SK-N-SH (cell line): ENCODE data around the gene MRRF. TPM values are rescaled to one million over a fixed set of nuclear protein-coding genes. Genes with fewer than 3 reads are reported as not detected.

Experiments used
- CTCF ChIA-PET: fragments of 300-600, 350-600 bp; formaldehyde crosslinking; extraction: SDS; loops from one replicate; lab custom pipeline; 2021; lab: Yijun Ruan, JAX
- POLR2A ChIA-PET: fragments of 350-600 bp; sonication (Branson Sonifier 250); formaldehyde crosslinking; extraction: SDS; loops from one replicate; lab custom pipeline; 2020; ENCODE audit warnings: antibody characterized with exemption, inconsistent platforms; lab: Yijun Ruan, JAX
- DNase-seq: peaks from one replicate; pipeline ENCODE4 v3.0.0; 2012
- H2AFZ ChIP-seq: fragments of 200-600 bp; sonication (generic); 2 replicates; pipeline ENCODE4 v1.8.1; 2016; ENCODE audit warnings: antibody characterized with exemption, mild to moderate bottlenecking, low read depth
- H3F3A ChIP-seq: fragments of 200-600 bp; sonication (generic); replicated peaks from 2 replicates; pipeline ENCODE3; 2016; ENCODE audit warnings: antibody characterized with exemption, mild to moderate bottlenecking; ENCODE audit not compliant: insufficient read depth
- H3K27ac ChIP-seq, 2 experiments: fragments of 200-500 bp in 1 of 2; fragments of 200-600 bp in 1 of 2; sonication (Bioruptor generic) in 1 of 2; sonication (generic), shearing (Covaris generic) in 1 of 2; 2 replicates each; pipeline versions ENCODE4 v1.5.1 to v1.6.1; 2014 to 2016; ENCODE audit warnings: low read depth in 2 of 2, inconsistent platforms in 1 of 2, low read length in 1 of 2, mild to moderate bottlenecking in 1 of 2, mixed read lengths in 1 of 2
- H3K27me3 ChIP-seq: fragments of 200-600 bp; sonication (generic), shearing (Covaris generic); 2 replicates; pipeline ENCODE4 v1.6.1; 2016; ENCODE audit warnings: mixed run types; ENCODE audit not compliant: insufficient read depth
- H3K36me3 ChIP-seq, 2 experiments: fragments of 200-500 bp in 1 of 2; fragments of 200-600 bp in 1 of 2; sonication (Bioruptor generic) in 1 of 2; sonication (generic) in 1 of 2; replicated peaks in 1 of 2; 2 replicates each; pipeline versions ENCODE3 to v1.5.1; 2014 to 2016; ENCODE audit warnings: low read length in 1 of 2, mild to moderate bottlenecking in 1 of 2; ENCODE audit not compliant: insufficient read depth in 2 of 2, control insufficient read depth in 1 of 2
- H3K4me1 ChIP-seq, 2 experiments: fragments of 200-500 bp in 1 of 2; fragments of 200-600 bp in 1 of 2; sonication (Bioruptor generic) in 1 of 2; sonication (generic), shearing (Covaris generic) in 1 of 2; 2 replicates each; pipeline versions ENCODE4 v1.5.1 to v1.6.1; 2014 to 2016; ENCODE audit warnings: low read depth in 1 of 2, low read length in 1 of 2, mixed run types in 1 of 2; ENCODE audit not compliant: insufficient read depth in 2 of 2, control insufficient read depth in 1 of 2
- H3K4me2 ChIP-seq: fragments of 200-600 bp; sonication (generic), shearing (Covaris generic); 2 replicates; pipeline ENCODE4 v1.6.1; 2017; ENCODE audit warnings: mixed run types
- H3K4me3 ChIP-seq, 2 experiments: fragments of 200-500 bp in 1 of 2; fragments of 200-600 bp in 1 of 2; sonication (Bioruptor generic) in 1 of 2; sonication (generic), shearing (Covaris generic) in 1 of 2; 2 replicates each; pipeline versions ENCODE4 v1.5.1 to v1.8.1; 2014 to 2016; ENCODE audit warnings: low read depth in 2 of 2, inconsistent platforms in 1 of 2, low read length in 1 of 2, mild to moderate bottlenecking in 1 of 2, mixed read lengths in 1 of 2, moderate library complexity in 1 of 2
- H3K79me2 ChIP-seq: fragments of 200-600 bp; sonication (generic); 2 replicates; pipeline ENCODE4 v1.8.1; 2017; ENCODE audit warnings: mild to moderate bottlenecking; ENCODE audit not compliant: insufficient read depth
- H3K9ac ChIP-seq: fragments of 200-600 bp; sonication (generic); 2 replicates; pipeline ENCODE4 v1.6.1; 2017; ENCODE audit warnings: mixed run types
- H3K9me2 ChIP-seq: fragments of 200-600 bp; sonication (generic); 2 replicates; pipeline ENCODE4 v1.6.1; 2017; ENCODE audit warnings: mixed run types
- H3K9me3 ChIP-seq: fragments of 200-600 bp; sonication (generic); 2 replicates; pipeline ENCODE4 v1.6.1; 2017; ENCODE audit warnings: mixed run types, mild to moderate bottlenecking, moderate library complexity
- H4K20me1 ChIP-seq: fragments of 200-600 bp; sonication (generic); 2 replicates; pipeline ENCODE4 v1.6.1; 2017; ENCODE audit warnings: mild to moderate bottlenecking, mixed run types; ENCODE audit not compliant: insufficient read depth
- CTCF ChIP-seq: fragments of 200-600 bp; sonication (generic); IDR thresholded peaks from 2 replicates; pipeline ENCODE4 v1.6.1; 2017; ENCODE audit warnings: antibody characterized with exemption, mild to moderate bottlenecking, moderate library complexity
- FOSL2 ChIP-seq: IDR thresholded peaks from 2 replicates; pipeline ENCODE4 v1.4.0; 2012; ENCODE audit warnings: low read depth, mild to moderate bottlenecking, moderate library complexity, borderline replicate concordance
- FOXJ3 ChIP-seq: sonication (generic); formaldehyde crosslinking; IDR thresholded peaks from 2 replicates; pipeline ENCODE4 v1.5.1; 2020; ENCODE audit warnings: mild to moderate bottlenecking, missing genetic modification reagents
- GABPA ChIP-seq: IDR thresholded peaks from 2 replicates; pipeline ENCODE4 v1.4.0; 2012; ENCODE audit warnings: low read depth, mild to moderate bottlenecking
- MAX ChIP-seq: IDR thresholded peaks from 2 replicates; pipeline ENCODE4 v1.4.0; 2012; ENCODE audit warnings: low read depth
- MEF2A ChIP-seq: IDR thresholded peaks from 2 replicates; pipeline ENCODE4 v1.4.0; 2012; ENCODE audit warnings: low read depth, borderline replicate concordance
- MXI1 ChIP-seq: IDR thresholded peaks from 2 replicates; pipeline ENCODE4 v1.6.1; 2012; ENCODE audit warnings: mild to moderate bottlenecking, low read depth, low read length, improper control_type of control experiment
- POLR2AphosphoS5 ChIP-seq: IDR thresholded peaks from 2 replicates; pipeline ENCODE4 v1.6.1; 2012; ENCODE audit warnings: low read depth, low read length
- RAD21 ChIP-seq: IDR thresholded peaks from 2 replicates; pipeline ENCODE4 v1.6.1; 2012; ENCODE audit warnings: mild to moderate bottlenecking, low read length
- RCOR1 ChIP-seq: fragments of 150-350 bp; IDR thresholded peaks from 2 replicates; pipeline ENCODE4 v1.6.1; 2017; ENCODE audit warnings: antibody characterized with exemption, low read length
- RXRA ChIP-seq: IDR thresholded peaks from 2 replicates; pipeline ENCODE4 v1.4.0; 2012; ENCODE audit warnings: low read depth, mild to moderate bottlenecking, borderline replicate concordance
- SIN3A ChIP-seq: IDR thresholded peaks from 2 replicates; pipeline ENCODE4 v1.6.1; 2012; ENCODE audit warnings: low read depth, mild to moderate bottlenecking, low read length, moderate library complexity, borderline replicate concordance
- SMC3 ChIP-seq: IDR thresholded peaks from 2 replicates; pipeline ENCODE4 v1.6.1; 2012; ENCODE audit warnings: low read depth, low read length, improper control_type of control experiment
- TAF1 ChIP-seq: IDR thresholded peaks from 2 replicates; pipeline ENCODE4 v1.6.1; 2012; ENCODE audit warnings: low read depth, mild to moderate bottlenecking, low read length, moderate library complexity, borderline replicate concordance
- TEAD4 ChIP-seq: IDR thresholded peaks from 2 replicates; pipeline ENCODE4 v1.4.0; 2012; ENCODE audit warnings: mild to moderate bottlenecking, borderline replicate concordance; ENCODE audit not compliant: insufficient read depth
- USF1 ChIP-seq: IDR thresholded peaks from 2 replicates; pipeline ENCODE4 v1.4.0; 2012; ENCODE audit warnings: low read depth, borderline replicate concordance
- WGBS: methylation state at CpG from one replicate; pipeline ENCODE4 v1.1.6; 2017; ENCODE audit warnings: low lambda C conversion rate; 5-methylcytosine and 5-hydroxymethylcytosine counted together
- polyA plus RNA-seq, 3 experiments: library from polyadenylated mRNA; depleted of rRNA; stranded (reverse); fragments of >200 nt; gene quantifications; 2 replicates each; pipeline ENCODE4 v1.2.3, GENCODE V29; 2012

Gene MRRF
- polyA plus RNA-seq, 1 of the 3 experiments (the other 2 are of a cell fraction), result 35.1 TPM

- H3K4me1 ChIP-seq, result peaks cover 0 to 2% of the 10 kb centered on the region in 2 experiments; a peak in 1 of 4 replicates
- no peak overlapping the region for H3K4me2 ChIP-seq
- CTCF ChIA-PET, result interaction anchor here (0.9 to 2.6 kb wide), 5 partner anchors 19 to 215 kb away, joined by 3 to 9 read pairs (median 5); no protein-coding TSS in a partner anchor
- H3F3A ChIP-seq, result no peaks in the 10 kb centered on the region
- no peaks in the 10 kb centered on the region for H4K20me1 ChIP-seq
- DNase-seq, result no peak
- POLR2A ChIA-PET, result no interaction called here
- H3K9me3 ChIP-seq, result no peaks in the 10 kb centered on the region
- TF ChIP-seq RXRA (no peak), MAX (no peak), GABPA (no peak), FOXJ3 (no peak), TAF1 (no peak), SIN3A (no peak), CTCF (no peak), USF1 (peak; percentile 38; the same call in 1 of the 2 replicates)
- H2AFZ ChIP-seq, result no peak overlapping the region
- no peaks in the 10 kb centered on the region for H3K9me2 ChIP-seq
- H3K27ac ChIP-seq, result no peak overlapping the region
- H3K79me2 ChIP-seq, result no peaks in the 10 kb centered on the region
- H3K27me3 ChIP-seq, result no peaks in the 10 kb centered on the region
- H3K36me3 ChIP-seq, result peaks cover 39 to 56% of the 10 kb centered on the region in 2 experiments
- no peak overlapping the region for H3K4me3 ChIP-seq
- no peak overlapping the region for H3K9ac ChIP-seq
Measured at GRCh38 chr9:122314165-122314564, 49.5 kb downstream of the MRRF start.

GRCh38 chr9:122315534-122315933 lies 50.9 kb downstream of the MRRF start:
- Histone ChIP-seq H3K9me2 (no peaks in the 10 kb centered on the region), H3K4me3 (no peak overlapping the region), H3K9ac (no peak overlapping the region), H3K36me3 (peaks cover 35 to 45% of the 10 kb centered on the region in 2 experiments), H3K27ac (no peak overlapping the region), H3K27me3 (no peaks in the 10 kb centered on the region), H4K20me1 (no peaks in the 10 kb centered on the region), H3K79me2 (no peaks in the 10 kb centered on the region), H3K4me2 (no peak overlapping the region), H3K9me3 (no peaks in the 10 kb centered on the region), H3K4me1 (peaks cover 0 to 6% of the 10 kb centered on the region in 2 experiments; a peak in 1 of 4 replicates), H2AFZ (no peak overlapping the region), H3F3A (no peaks in the 10 kb centered on the region)
- ChIA-PET CTCF (interaction anchor here (1.0 to 2.6 kb wide), 5 partner anchors 9 to 217 kb away, joined by 4 to 9 read pairs (median 5); no protein-coding TSS in a partner anchor), POLR2A (no interaction called here)
- no peak for DNase-seq
- no peak for TF ChIP-seq MEF2A
- TF ChIP-seq RCOR1, result no peak
- TF ChIP-seq POLR2AphosphoS5, result no peak
- TF ChIP-seq USF1, result no peak
- no peak for TF ChIP-seq MXI1
- TF ChIP-seq SMC3, result no peak
- no peak for TF ChIP-seq TEAD4
- TF ChIP-seq FOSL2, result no peak
- TF ChIP-seq RAD21, result no peak
- no peak for TF ChIP-seq TAF1
- no peak for TF ChIP-seq SIN3A
- WGBS, result 91% methylated on average over 2 of the region's 2 CpGs
